ENCODE results near the gene AFAP1L2.

- no peak for TF ChIP-seq POLR2AphosphoS5 (IDR thresholded peaks at IDR 0.05; ENCODE audit: low read depth, low read length)
- no peak for TF ChIP-seq CTCF (IDR thresholded peaks at IDR 0.05)
- no peak for TF ChIP-seq TCF7L2 (IDR thresholded peaks at IDR 0.05; ENCODE audit: low read depth, low read length)
- TF ChIP-seq, protein P1, sequence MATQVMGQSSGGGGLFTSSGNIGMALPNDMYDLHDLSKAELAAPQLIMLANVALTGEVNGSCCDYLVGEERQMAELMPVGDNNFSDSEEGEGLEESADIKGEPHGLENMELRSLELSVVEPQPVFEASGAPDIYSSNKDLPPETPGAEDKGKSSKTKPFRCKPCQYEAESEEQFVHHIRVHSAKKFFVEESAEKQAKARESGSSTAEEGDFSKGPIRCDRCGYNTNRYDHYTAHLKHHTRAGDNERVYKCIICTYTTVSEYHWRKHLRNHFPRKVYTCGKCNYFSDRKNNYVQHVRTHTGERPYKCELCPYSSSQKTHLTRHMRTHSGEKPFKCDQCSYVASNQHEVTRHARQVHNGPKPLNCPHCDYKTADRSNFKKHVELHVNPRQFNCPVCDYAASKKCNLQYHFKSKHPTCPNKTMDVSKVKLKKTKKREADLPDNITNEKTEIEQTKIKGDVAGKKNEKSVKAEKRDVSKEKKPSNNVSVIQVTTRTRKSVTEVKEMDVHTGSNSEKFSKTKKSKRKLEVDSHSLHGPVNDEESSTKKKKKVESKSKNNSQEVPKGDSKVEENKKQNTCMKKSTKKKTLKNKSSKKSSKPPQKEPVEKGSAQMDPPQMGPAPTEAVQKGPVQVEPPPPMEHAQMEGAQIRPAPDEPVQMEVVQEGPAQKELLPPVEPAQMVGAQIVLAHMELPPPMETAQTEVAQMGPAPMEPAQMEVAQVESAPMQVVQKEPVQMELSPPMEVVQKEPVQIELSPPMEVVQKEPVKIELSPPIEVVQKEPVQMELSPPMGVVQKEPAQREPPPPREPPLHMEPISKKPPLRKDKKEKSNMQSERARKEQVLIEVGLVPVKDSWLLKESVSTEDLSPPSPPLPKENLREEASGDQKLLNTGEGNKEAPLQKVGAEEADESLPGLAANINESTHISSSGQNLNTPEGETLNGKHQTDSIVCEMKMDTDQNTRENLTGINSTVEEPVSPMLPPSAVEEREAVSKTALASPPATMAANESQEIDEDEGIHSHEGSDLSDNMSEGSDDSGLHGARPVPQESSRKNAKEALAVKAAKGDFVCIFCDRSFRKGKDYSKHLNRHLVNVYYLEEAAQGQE (IDR thresholded peaks at IDR 0.05; ENCODE audit: insufficient read depth in 1 of 2, low read depth in 2 of 2, low read length in 1 of 2) = no peak
Observed at GRCh38 chr10:114301177-114301576, 103.1 kb downstream of the AFAP1L2 start.

All from Panc1 (cell line).